Astrocyte of the cerebellum (primary cell): Measurements from ENCODE around the gene TMEM238L.

Experiments used
- DNase-seq: peaks from one replicate; pipeline ENCODE4 v3.0.0-alpha.2; 2011; ENCODE audit warnings: low read depth
- H3K4me3 ChIP-seq: 2 replicates; pipeline ENCODE4 v1.5.1; 2011; ENCODE audit warnings: mild to moderate bottlenecking, low read depth, low read length, moderate library complexity
- CTCF ChIP-seq: IDR thresholded peaks from 2 replicates; pipeline ENCODE4 v1.5.1; 2012; ENCODE audit warnings: low read length, low read depth, moderate library complexity, mild to moderate bottlenecking; ENCODE audit errors: missing control alignments
- in situ Hi-C: cut with HindIII; loops from 2 replicates; pipeline ENCODE4 v1.10.0; 2017; ENCODE audit warnings: low sequenced_read_pairs

Gene TMEM238L

GRCh38 chr17:10758062-10758461 lies 45.8 kb downstream of the TMEM238L start:
- no peak overlapping the region for H3K4me3 ChIP-seq
- no peak for DNase-seq
- in situ Hi-C loops: no loop called here
- no peak for TF ChIP-seq CTCF

- in situ Hi-C loops: no loop called here
Observed at GRCh38 chr17:10757647-10758046, 46.3 kb downstream of the TMEM238L start.

GRCh38 chr17:10757067-10757466 lies 46.8 kb downstream of the TMEM238L start:
- DNase-seq: no peak
- H3K4me3 ChIP-seq: no peak overlapping the region
- no peak for TF ChIP-seq CTCF
- in situ Hi-C loops: no loop called here

More at GRCh38 chr17:10757647-10758046, 46.3 kb downstream of the TMEM238L start:
- H3K4me3 ChIP-seq: no peak overlapping the region
- TF ChIP-seq CTCF: no peak
- DNase-seq: no peak

GRCh38 chr17:10756619-10757018 lies 47.3 kb downstream of the TMEM238L start:
- no peak overlapping the region for H3K4me3 ChIP-seq
- no peak for TF ChIP-seq CTCF
- no peak for DNase-seq
- in situ Hi-C loops: no loop called here

- no peak overlapping the region for H3K4me3 ChIP-seq
- DNase-seq: no peak
- in situ Hi-C loops: no loop called here
- TF ChIP-seq CTCF: no peak
Observed at GRCh38 chr17:10756185-10756584, 47.7 kb downstream of the TMEM238L start.

- DNase-seq: no peak
- H3K4me3 ChIP-seq: no peak overlapping the region
- in situ Hi-C loops: no loop called here
- TF ChIP-seq CTCF: no peak
Observed at GRCh38 chr17:10755592-10756127, 48.2 kb downstream of the TMEM238L start.
